ENCODE measurements around the gene KLF7. TPM values are rescaled to one million over a fixed set of nuclear protein-coding genes. Genes with fewer than 3 reads are reported as not detected.

The KLF7 gene
- total and polyA plus RNA-seq, 2 donors: 8.5 to 11.0 TPM

DNA sequence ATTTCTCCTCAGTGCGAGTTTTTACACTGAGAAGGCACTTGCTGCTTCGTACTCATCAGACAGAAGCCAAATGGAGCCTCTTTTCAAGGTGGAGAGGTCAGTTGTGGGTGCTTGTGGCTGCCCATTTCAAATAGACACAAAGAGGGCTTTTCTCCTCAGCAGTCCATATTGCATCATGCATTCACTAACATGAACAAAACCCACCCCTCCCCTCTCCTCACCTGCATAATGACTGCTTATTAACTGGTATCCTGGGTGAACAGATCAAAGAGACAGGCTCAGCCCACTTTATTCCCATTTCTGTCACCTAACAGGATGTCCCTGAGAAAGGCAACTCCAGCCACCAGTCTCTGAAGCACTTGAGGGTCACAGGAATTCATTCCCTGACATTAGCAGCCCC lies 28.9 kb downstream of the KLF7 start:
- H3K36me3 ChIP-seq (ENCODE audit: control insufficient read depth in 2 of 2, insufficient read depth in 2 of 2, low read length in 1 of 2): peaks cover 0 to 4% of the 10 kb centered on the region in 2 donors
- H3K4me3 ChIP-seq (ENCODE audit: low read length in 2 of 2): no peak overlapping the region
- peaks cover 53 to 65% of the 10 kb centered on the region in 2 donors for H3K4me1 ChIP-seq (ENCODE audit: control insufficient read depth in 2 of 2, insufficient read depth in 2 of 2, low read length in 2 of 2)
- H3K9me3 ChIP-seq (ENCODE audit: control insufficient read depth in 2 of 2, insufficient read depth in 1 of 2, low read length in 1 of 2): no peaks in the 10 kb centered on the region
- no peak for DNase-seq (ENCODE audit: low read depth in 6 of 9, low spot score in 9 of 9)
- no peaks in the 10 kb centered on the region for H3K27me3 ChIP-seq (ENCODE audit: control insufficient read depth in 2 of 2, insufficient read depth in 1 of 2, low read length in 1 of 2)
- WGBS: 96% methylated on average over 2 of the region's 2 CpGs
- H3K27ac ChIP-seq (ENCODE audit: low read depth in 1 of 2, low read length in 1 of 2): no peak overlapping the region

DNA sequence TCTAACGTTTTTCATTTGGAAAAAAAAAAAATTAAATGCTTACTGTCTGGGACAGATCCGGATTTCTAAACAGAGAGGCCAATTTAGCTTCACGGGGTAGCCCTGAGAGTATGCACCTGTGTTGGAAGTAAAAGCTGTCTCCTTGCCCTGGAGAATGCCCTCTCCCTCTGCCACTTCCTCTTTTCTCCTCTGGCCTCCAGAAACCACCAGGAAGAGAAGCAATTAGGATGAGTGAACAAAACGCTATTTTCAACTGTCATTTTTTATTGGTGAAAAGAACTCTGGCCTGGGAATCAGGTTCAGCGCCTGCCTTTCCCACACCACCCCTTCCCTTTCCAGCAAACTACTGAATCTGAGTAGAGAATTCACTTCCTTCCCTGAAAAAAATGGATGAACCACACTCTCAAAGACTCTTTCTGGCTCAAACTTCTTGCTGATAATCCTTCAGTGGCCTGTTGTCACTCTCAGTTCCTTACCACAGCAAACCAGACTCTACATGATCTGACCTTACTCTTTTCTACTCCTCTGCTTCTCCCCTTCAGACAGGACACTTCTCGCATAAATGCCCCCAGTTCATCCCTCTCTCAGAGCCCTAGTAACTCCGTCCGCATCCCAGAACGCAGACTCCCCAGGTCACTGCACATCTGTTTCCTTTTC lies 29.8 kb downstream of the KLF7 start:
- Histone ChIP-seq H3K27ac (ENCODE audit: low read depth in 1 of 2, low read length in 1 of 2) (peak overlapping the region; percentile 42 to 95), H3K9me3 (ENCODE audit: control insufficient read depth in 2 of 2, insufficient read depth in 1 of 2, low read length in 1 of 2) (no peaks in the 10 kb centered on the region), H3K27me3 (ENCODE audit: control insufficient read depth in 2 of 2, insufficient read depth in 1 of 2, low read length in 1 of 2) (no peaks in the 10 kb centered on the region), H3K4me3 (ENCODE audit: low read length in 2 of 2) (no peak overlapping the region), H3K36me3 (ENCODE audit: control insufficient read depth in 2 of 2, insufficient read depth in 2 of 2, low read length in 1 of 2) (peaks cover 0 to 4% of the 10 kb centered on the region in 2 donors), H3K4me1 (ENCODE audit: control insufficient read depth in 2 of 2, insufficient read depth in 2 of 2, low read length in 2 of 2) (peaks cover 54 to 62% of the 10 kb centered on the region in 2 donors)
- WGBS: 42% methylated on average over 9 of the region's 9 CpGs
- no peak for DNase-seq (ENCODE audit: low read depth in 6 of 9, low spot score in 9 of 9)

- Histone ChIP-seq H3K36me3 (ENCODE audit: control insufficient read depth in 2 of 2, insufficient read depth in 2 of 2, low read length in 1 of 2) (peaks cover 0 to 4% of the 10 kb centered on the region in 2 donors), H3K4me1 (ENCODE audit: control insufficient read depth in 2 of 2, insufficient read depth in 2 of 2, low read length in 2 of 2) (peaks cover 55 to 58% of the 10 kb centered on the region in 2 donors), H3K4me3 (ENCODE audit: low read length in 2 of 2) (no peak overlapping the region), H3K27me3 (ENCODE audit: control insufficient read depth in 2 of 2, insufficient read depth in 1 of 2, low read length in 1 of 2) (no peaks in the 10 kb centered on the region), H3K27ac (ENCODE audit: low read depth in 1 of 2, low read length in 1 of 2) (peak overlapping the region; percentile 8 to 95), H3K9me3 (ENCODE audit: control insufficient read depth in 2 of 2, insufficient read depth in 1 of 2, low read length in 1 of 2) (no peaks in the 10 kb centered on the region)
- DNase-seq (ENCODE audit: low read depth in 6 of 9, low spot score in 9 of 9): peak in 2 of 9 donors; percentile 54 to 79
- 3% methylated on average over 1 of the region's 1 CpG for WGBS
Observed at GRCh38 chr2:207135340-207135739, 30.4 kb downstream of the KLF7 start.

GRCh38 chr2:207133820-207134519 lies 31.8 kb downstream of the KLF7 start:
- Histone ChIP-seq H3K27ac (ENCODE audit: low read depth in 1 of 2, low read length in 1 of 2) (peak overlapping the region; percentile 85 to 95), H3K9me3 (ENCODE audit: control insufficient read depth in 2 of 2, insufficient read depth in 1 of 2, low read length in 1 of 2) (no peaks in the 10 kb centered on the region), H3K4me3 (ENCODE audit: low read length in 2 of 2) (peak overlapping the region in 1 of 2 donors; percentile 27), H3K27me3 (ENCODE audit: control insufficient read depth in 2 of 2, insufficient read depth in 1 of 2, low read length in 1 of 2) (no peaks in the 10 kb centered on the region), H3K4me1 (ENCODE audit: control insufficient read depth in 2 of 2, insufficient read depth in 2 of 2, low read length in 2 of 2) (peaks cover 55 to 58% of the 10 kb centered on the region in 2 donors), H3K36me3 (ENCODE audit: control insufficient read depth in 2 of 2, insufficient read depth in 2 of 2, low read length in 1 of 2) (peaks cover 0 to 4% of the 10 kb centered on the region in 2 donors)
- DNase-seq (ENCODE audit: low read depth in 6 of 9, low spot score in 9 of 9): peak in 1 of 9 donors; percentile 62
- WGBS: 46% methylated on average over 13 of the region's 13 CpGs

DNA sequence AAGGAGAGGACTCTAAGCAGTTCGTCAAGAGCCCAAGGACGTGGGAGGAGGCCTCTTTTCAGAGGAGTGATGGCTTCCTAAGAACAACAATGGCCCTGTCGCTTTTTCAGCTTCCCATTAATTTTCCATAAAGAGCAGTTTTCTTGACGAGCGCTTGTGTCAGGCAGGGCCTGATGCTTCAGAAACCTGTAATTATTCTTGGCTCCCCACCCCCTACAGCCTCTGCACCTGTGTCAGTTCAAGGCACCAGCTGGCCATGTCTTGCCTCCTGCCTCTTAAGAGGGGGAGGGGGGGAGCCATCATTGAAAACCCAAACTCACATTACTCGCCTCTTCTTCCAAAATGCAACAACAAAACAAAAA lies 32.3 kb downstream of the KLF7 start:
- peak overlapping the region; percentile 85 to 95 for H3K27ac ChIP-seq (ENCODE audit: low read depth in 1 of 2, low read length in 1 of 2)
- peak overlapping the region; percentile 1 to 27 for H3K4me3 ChIP-seq (ENCODE audit: low read length in 2 of 2)
- peak in 7 of 9 donors; percentile 60 to 92 (median 80) for DNase-seq (ENCODE audit: low read depth in 6 of 9, low spot score in 9 of 9)
- H3K36me3 ChIP-seq (ENCODE audit: control insufficient read depth in 2 of 2, insufficient read depth in 2 of 2, low read length in 1 of 2): peaks cover 0 to 4% of the 10 kb centered on the region in 2 donors
- WGBS: 42% methylated on average over 6 of the region's 6 CpGs
- H3K27me3 ChIP-seq (ENCODE audit: control insufficient read depth in 2 of 2, insufficient read depth in 1 of 2, low read length in 1 of 2): no peaks in the 10 kb centered on the region
- H3K9me3 ChIP-seq (ENCODE audit: control insufficient read depth in 2 of 2, insufficient read depth in 1 of 2, low read length in 1 of 2): no peaks in the 10 kb centered on the region
- peaks cover 55 to 58% of the 10 kb centered on the region in 2 donors for H3K4me1 ChIP-seq (ENCODE audit: control insufficient read depth in 2 of 2, insufficient read depth in 2 of 2, low read length in 2 of 2)

- peak in 1 of 9 donors; percentile 59 for DNase-seq (ENCODE audit: low read depth in 6 of 9, low spot score in 9 of 9)
- H3K4me3 ChIP-seq (ENCODE audit: low read length in 2 of 2): no peak overlapping the region
- H3K27ac ChIP-seq (ENCODE audit: low read depth in 1 of 2, low read length in 1 of 2): peak overlapping the region in 1 of 2 donors; percentile 95
- peaks cover 55 to 56% of the 10 kb centered on the region in 2 donors for H3K4me1 ChIP-seq (ENCODE audit: control insufficient read depth in 2 of 2, insufficient read depth in 2 of 2, low read length in 2 of 2)
- H3K9me3 ChIP-seq (ENCODE audit: control insufficient read depth in 2 of 2, insufficient read depth in 1 of 2, low read length in 1 of 2): no peaks in the 10 kb centered on the region
- H3K27me3 ChIP-seq (ENCODE audit: control insufficient read depth in 2 of 2, insufficient read depth in 1 of 2, low read length in 1 of 2): no peaks in the 10 kb centered on the region
- peaks cover 0 to 2% of the 10 kb centered on the region in 2 donors for H3K36me3 ChIP-seq (ENCODE audit: control insufficient read depth in 2 of 2, insufficient read depth in 2 of 2, low read length in 1 of 2)
Observed at GRCh38 chr2:207132019-207132418, 33.7 kb downstream of the KLF7 start.

DNA sequence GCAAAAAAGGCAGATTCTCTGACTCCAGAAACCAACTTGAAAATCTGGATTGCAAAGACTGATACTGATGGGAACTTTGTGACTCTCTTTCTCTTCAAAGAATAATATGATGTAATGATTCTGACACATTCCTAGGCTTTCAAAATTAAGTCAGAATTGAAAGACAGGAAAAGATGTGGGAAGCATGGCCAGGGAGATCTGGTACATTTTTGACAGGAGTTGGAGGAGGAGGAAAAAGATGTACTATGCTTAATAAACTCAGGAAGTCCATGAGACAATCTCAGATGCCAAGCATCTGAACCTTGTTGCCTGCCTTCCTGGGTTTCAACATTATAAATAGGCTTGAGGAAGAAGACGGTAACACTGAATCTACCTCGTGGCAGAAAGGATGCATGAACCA lies 34.2 kb downstream of the KLF7 start:
- Histone ChIP-seq H3K4me3 (ENCODE audit: low read length in 2 of 2) (no peak overlapping the region), H3K4me1 (ENCODE audit: control insufficient read depth in 2 of 2, insufficient read depth in 2 of 2, low read length in 2 of 2) (peaks cover 51 to 54% of the 10 kb centered on the region in 2 donors), H3K27me3 (ENCODE audit: control insufficient read depth in 2 of 2, insufficient read depth in 1 of 2, low read length in 1 of 2) (no peaks in the 10 kb centered on the region), H3K27ac (ENCODE audit: low read depth in 1 of 2, low read length in 1 of 2) (peak overlapping the region; percentile 42 to 95), H3K9me3 (ENCODE audit: control insufficient read depth in 2 of 2, insufficient read depth in 1 of 2, low read length in 1 of 2) (no peaks in the 10 kb centered on the region), H3K36me3 (ENCODE audit: control insufficient read depth in 2 of 2, insufficient read depth in 2 of 2, low read length in 1 of 2) (peaks cover 0 to 2% of the 10 kb centered on the region in 2 donors)
- WGBS: 61% methylated on average over 2 of the region's 2 CpGs
- no peak for DNase-seq (ENCODE audit: low read depth in 6 of 9, low spot score in 9 of 9)

- no peaks in the 10 kb centered on the region for H3K27me3 ChIP-seq (ENCODE audit: control insufficient read depth in 2 of 2, insufficient read depth in 1 of 2, low read length in 1 of 2)
- no peak overlapping the region for H3K27ac ChIP-seq (ENCODE audit: low read depth in 1 of 2, low read length in 1 of 2)
- peaks cover 46 to 48% of the 10 kb centered on the region in 2 donors for H3K4me1 ChIP-seq (ENCODE audit: control insufficient read depth in 2 of 2, insufficient read depth in 2 of 2, low read length in 2 of 2)
- H3K4me3 ChIP-seq (ENCODE audit: low read length in 2 of 2): no peak overlapping the region
- peaks cover 0 to 2% of the 10 kb centered on the region in 2 donors for H3K36me3 ChIP-seq (ENCODE audit: control insufficient read depth in 2 of 2, insufficient read depth in 2 of 2, low read length in 1 of 2)
- H3K9me3 ChIP-seq (ENCODE audit: control insufficient read depth in 2 of 2, insufficient read depth in 1 of 2, low read length in 1 of 2): no peaks in the 10 kb centered on the region
- DNase-seq (ENCODE audit: low read depth in 6 of 9, low spot score in 9 of 9): no peak
- WGBS: 92% methylated on average over 2 of the region's 2 CpGs
Observed at GRCh38 chr2:207130958-207131521, 34.7 kb downstream of the KLF7 start.

DNA sequence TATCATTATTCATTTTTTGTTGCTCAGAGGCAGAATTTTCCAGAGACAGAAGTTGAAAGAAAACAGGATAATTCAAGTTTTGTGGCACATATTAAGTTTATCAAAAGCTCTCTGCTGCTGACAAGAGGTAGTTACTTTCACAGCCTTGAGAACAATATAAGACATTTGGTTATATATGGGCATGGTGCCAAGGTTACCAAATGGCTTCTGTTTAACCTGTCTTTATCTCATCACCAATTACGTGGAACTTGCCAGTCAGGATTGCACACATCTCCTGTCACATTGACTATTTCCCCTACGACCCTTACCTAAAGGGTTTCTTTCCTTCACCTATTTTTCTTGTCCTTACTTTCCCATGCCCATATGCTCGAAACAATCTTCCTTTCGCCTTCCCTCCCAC lies 35.9 kb downstream of the KLF7 start:
- no peak for DNase-seq (ENCODE audit: low read depth in 6 of 9, low spot score in 9 of 9)
- Histone ChIP-seq H3K4me3 (ENCODE audit: low read length in 2 of 2) (no peak overlapping the region), H3K9me3 (ENCODE audit: control insufficient read depth in 2 of 2, insufficient read depth in 1 of 2, low read length in 1 of 2) (no peaks in the 10 kb centered on the region), H3K27ac (ENCODE audit: low read depth in 1 of 2, low read length in 1 of 2) (no peak overlapping the region), H3K36me3 (ENCODE audit: control insufficient read depth in 2 of 2, insufficient read depth in 2 of 2, low read length in 1 of 2) (no peaks in the 10 kb centered on the region), H3K27me3 (ENCODE audit: control insufficient read depth in 2 of 2, insufficient read depth in 1 of 2, low read length in 1 of 2) (no peaks in the 10 kb centered on the region), H3K4me1 (ENCODE audit: control insufficient read depth in 2 of 2, insufficient read depth in 2 of 2, low read length in 2 of 2) (peaks cover 34 to 37% of the 10 kb centered on the region in 2 donors)
- 79% methylated on average over 4 of the region's 4 CpGs for WGBS
